ENCODE results near the gene C2orf78.

C2orf78 gene

DNA sequence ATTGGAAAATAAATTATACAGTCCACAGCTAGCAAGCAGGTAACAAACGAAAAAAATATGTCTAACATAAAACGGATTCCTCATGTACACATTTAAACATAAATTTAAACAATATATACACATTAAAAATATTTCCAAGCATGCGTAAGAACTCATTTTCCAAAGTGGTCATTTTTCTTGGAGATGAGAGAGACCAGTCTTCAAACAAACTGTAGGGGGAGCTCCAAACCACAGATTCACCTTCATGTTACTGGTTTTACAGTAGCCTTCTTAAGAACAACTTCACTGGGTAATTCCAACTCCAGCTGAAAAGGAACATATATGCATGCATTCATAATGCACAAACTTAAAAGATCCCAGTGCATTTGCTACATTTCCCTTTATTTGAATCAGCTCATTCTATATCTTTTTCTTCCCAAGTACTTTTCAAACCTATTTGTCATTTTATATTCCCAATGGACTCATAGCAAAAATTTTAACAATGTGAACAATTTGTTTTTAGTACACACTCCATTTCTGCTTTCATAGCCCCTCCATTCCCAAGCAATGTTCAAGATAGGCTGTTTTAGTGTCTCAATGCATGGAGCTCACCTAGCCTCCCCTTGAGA is 40.0 kb downstream of the C2orf78 start:
- TF ChIP-seq, protein P1, sequence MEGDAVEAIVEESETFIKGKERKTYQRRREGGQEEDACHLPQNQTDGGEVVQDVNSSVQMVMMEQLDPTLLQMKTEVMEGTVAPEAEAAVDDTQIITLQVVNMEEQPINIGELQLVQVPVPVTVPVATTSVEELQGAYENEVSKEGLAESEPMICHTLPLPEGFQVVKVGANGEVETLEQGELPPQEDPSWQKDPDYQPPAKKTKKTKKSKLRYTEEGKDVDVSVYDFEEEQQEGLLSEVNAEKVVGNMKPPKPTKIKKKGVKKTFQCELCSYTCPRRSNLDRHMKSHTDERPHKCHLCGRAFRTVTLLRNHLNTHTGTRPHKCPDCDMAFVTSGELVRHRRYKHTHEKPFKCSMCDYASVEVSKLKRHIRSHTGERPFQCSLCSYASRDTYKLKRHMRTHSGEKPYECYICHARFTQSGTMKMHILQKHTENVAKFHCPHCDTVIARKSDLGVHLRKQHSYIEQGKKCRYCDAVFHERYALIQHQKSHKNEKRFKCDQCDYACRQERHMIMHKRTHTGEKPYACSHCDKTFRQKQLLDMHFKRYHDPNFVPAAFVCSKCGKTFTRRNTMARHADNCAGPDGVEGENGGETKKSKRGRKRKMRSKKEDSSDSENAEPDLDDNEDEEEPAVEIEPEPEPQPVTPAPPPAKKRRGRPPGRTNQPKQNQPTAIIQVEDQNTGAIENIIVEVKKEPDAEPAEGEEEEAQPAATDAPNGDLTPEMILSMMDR (IDR thresholded peaks at IDR 0.05; ENCODE audit: extremely low read depth, insufficient read depth, missing control alignments) = peak; percentile 72
- DNase-seq (ENCODE audit: low spot score) = peak; percentile 49
- in situ Hi-C loops (cut with MboI; ENCODE audit: low pct_unique_long_range_greater_than_20kb, low sequenced_read_pairs, unreplicated experiment) = no loop called here

DNA sequence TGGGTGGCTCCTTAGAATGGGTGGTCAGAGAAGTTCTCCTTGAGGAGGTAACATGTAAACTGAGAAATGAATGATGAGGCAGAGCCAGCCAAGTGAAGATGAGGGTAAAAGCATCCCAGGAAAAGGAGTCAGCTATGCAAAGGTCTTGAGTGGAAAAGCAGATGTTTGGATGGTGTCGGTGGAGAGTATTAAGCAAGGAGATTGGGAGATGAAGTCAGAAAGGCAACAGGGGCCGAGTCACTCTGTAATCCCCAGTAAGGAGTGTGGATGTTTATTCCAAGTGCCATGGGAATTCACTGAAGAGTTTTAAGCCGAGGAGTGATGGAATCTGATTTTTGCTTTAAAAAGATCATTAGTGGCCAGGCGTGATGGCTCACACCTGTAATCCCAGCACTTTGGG is 41.4 kb downstream of the C2orf78 start:
- in situ Hi-C loops (cut with MboI; ENCODE audit: low pct_unique_long_range_greater_than_20kb, low sequenced_read_pairs, unreplicated experiment) = no loop called here
- TF ChIP-seq, protein P1 (IDR thresholded peaks at IDR 0.05; ENCODE audit: extremely low read depth, insufficient read depth, missing control alignments) = no peak
- DNase-seq (ENCODE audit: low spot score) = no peak

DNA sequence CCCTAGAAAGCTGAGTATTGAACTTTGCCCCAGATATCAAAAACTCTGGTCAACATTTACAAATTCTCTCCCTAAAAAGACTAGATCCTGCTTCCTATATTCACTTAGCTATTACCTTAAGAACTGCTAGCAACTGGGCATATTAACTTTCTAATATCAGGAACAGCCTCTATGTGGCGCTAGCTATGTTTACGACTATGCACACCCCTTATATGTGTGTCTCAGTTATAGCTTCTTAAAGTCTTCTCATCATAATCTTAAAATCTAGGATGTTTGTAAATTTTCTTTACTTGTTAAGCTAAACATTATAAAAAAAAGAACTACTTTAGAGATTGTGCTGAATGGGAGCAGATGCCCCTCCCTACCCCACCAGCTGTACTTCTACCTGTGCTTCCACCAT is 43.0 kb downstream of the C2orf78 start:
- TF ChIP-seq, protein P1 (IDR thresholded peaks at IDR 0.05; ENCODE audit: extremely low read depth, insufficient read depth, missing control alignments) = peak; percentile 53
- DNase-seq (ENCODE audit: low spot score) = no peak
- in situ Hi-C loops (cut with MboI; ENCODE audit: low pct_unique_long_range_greater_than_20kb, low sequenced_read_pairs, unreplicated experiment) = no loop called here

DNA sequence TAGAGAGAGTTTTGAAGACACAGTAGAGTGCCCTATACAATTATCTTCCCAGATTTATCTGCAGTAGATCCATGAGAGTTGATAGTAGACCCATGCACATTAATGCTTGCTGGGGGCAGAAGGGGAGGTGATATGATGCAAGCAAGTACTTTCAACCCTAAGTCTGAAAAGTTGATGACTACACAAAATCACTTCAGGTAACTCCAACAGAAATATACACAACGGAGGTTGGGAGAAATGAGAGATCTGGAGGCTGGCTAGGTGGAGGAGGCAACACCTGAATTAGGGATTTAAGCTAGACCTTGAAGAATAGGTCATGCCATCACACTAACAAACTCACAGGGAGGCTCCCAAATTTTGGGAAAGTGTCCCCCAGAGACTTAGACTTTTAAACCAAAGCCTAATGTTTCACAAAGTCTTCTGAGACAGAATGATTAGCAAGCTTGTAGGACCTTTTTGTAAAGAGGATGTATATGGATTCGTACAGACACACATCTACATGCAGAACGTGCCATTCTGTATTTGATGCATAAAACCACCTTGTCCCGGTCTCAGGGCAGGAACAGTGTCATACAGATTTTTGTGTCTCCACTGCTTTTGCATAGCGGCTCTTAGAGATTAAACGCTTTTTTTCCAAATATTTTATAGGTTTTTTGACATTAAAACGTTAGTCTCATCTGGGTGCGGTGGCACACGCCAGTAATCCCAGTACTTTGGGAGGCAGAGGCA is 43.8 kb downstream of the C2orf78 start:
- TF ChIP-seq, protein P1 (IDR thresholded peaks at IDR 0.05; ENCODE audit: extremely low read depth, insufficient read depth, missing control alignments) = no peak
- in situ Hi-C loops (cut with MboI; ENCODE audit: low pct_unique_long_range_greater_than_20kb, low sequenced_read_pairs, unreplicated experiment) = no loop called here
- DNase-seq (ENCODE audit: low spot score) = no peak

DNA sequence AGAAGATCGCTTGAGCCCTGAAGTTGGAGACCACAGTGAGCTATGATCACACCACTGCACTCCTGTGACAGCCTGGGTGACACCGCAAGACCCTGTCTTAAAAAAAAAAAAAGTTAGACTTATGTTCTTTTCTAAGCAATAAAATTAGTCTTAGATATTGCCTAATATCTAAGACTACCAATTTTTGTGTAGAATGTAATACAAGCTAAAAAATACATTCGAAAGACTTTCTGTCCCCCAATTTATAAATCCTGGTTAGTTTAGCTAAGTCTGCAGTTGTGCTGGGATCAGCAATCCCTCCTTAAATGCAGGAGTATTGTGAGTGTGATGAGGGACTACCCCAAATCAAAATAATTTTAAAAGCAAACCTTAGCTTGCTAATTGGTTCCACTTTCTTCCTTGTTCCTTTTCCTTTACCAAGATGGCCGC is 44.4 kb downstream of the C2orf78 start:
- in situ Hi-C loops (cut with MboI; ENCODE audit: low pct_unique_long_range_greater_than_20kb, low sequenced_read_pairs, unreplicated experiment) = no loop called here
- TF ChIP-seq, protein P1 (IDR thresholded peaks at IDR 0.05; ENCODE audit: extremely low read depth, insufficient read depth, missing control alignments) = no peak
- DNase-seq (ENCODE audit: low spot score) = no peak

DNA sequence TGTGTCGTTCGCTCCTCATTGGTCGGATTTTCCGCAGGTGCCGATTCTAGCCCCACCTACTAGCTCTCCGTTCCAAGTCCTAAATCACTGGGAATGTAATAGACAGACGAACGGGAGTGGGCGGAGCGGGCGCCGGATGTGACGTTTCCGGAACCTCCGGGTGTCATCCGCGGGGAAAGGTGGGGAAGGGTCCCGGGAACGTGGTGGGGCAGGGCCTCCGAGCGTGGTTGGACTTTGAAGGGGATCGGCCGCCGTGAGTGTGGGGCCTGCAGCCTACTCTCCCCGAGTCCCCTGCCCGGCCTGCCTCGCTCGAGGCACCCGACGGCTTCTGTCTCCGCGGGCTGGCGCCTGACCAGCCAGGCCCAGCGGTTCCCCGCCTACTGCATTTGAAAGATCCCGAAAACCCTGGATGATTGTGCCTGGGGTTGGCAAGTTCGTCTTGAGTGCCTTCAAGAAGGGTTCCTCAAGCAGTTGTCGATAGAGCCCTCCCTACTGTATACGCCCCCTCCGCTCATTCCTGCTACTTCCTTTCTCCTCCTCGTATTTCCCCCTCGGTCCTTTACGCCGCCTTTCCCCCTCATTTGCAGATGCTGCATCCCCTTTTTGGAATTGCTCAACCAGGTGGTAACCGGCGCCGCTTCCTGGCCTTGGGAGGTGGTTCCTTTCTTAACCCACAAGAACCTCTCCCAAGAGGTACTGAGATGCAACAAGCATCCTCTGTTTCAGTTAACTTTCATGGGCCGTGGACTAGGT is 45.0 kb downstream of the C2orf78 start, which contains the start of gene STAMBP:
STAMBP (plus strand) TSS at position 144 of the 753 bp plus-strand sequence. CDS start 1,896 bp downstream, outside the sequence.
- in situ Hi-C loops (cut with MboI; ENCODE audit: low pct_unique_long_range_greater_than_20kb, low sequenced_read_pairs, unreplicated experiment) = no loop called here
- DNase-seq (ENCODE audit: low spot score) = peak; percentile 92
- TF ChIP-seq, protein P1 (IDR thresholded peaks at IDR 0.05; ENCODE audit: extremely low read depth, insufficient read depth, missing control alignments) = no peak
